Fibroblast of lung (primary cell): ENCODE results near the gene DNAH5. TPM values are rescaled to one million over a fixed set of nuclear protein-coding genes. Genes with fewer than 3 reads are reported as not detected.

ENCODE experiments used
- DNase-seq, 2 donors: peaks; one replicate each; pipeline versions ENCODE4 v3.0.0 to v3.0.0-alpha.2; 2010; ENCODE audit warnings: low read depth in 2 of 2
- H2AFZ ChIP-seq: 2 replicates; pipeline ENCODE4 v1.5.1; 2012; ENCODE audit warnings: low read length, control low read depth, inconsistent platforms
- H3K27ac ChIP-seq: 2 replicates; pipeline ENCODE4 v1.5.1; 2011; ENCODE audit warnings: low read length, control low read depth; ENCODE audit not compliant: insufficient read depth
- H3K27me3 ChIP-seq: 2 replicates; pipeline ENCODE4 v1.5.1; 2011; ENCODE audit warnings: mild to moderate bottlenecking, low read length; ENCODE audit not compliant: control insufficient read depth, insufficient read depth
- H3K36me3 ChIP-seq: 2 replicates; pipeline ENCODE4 v1.5.1; 2011; ENCODE audit warnings: low read length; ENCODE audit not compliant: control insufficient read depth, insufficient read depth
- H3K4me1 ChIP-seq: 2 replicates; pipeline ENCODE4 v1.5.1; 2011; ENCODE audit warnings: low read length; ENCODE audit not compliant: control insufficient read depth, insufficient read depth; ENCODE audit errors: extremely low read depth
- H3K4me2 ChIP-seq: 2 replicates; pipeline ENCODE4 v1.5.1; 2011; ENCODE audit warnings: low read length, control low read depth; ENCODE audit not compliant: insufficient read depth; ENCODE audit errors: extremely low read depth
- H3K4me3 ChIP-seq, 4 experiments: fragments of 200-600 bp in 1 of 4; sonication (generic) in 1 of 4; replicated peaks in 1 of 4; 2 replicates each; pipeline ENCODE4 v1.5.1; 2011 to 2016; ENCODE audit warnings: low read length in 4 of 4, low read depth in 3 of 4, mild to moderate bottlenecking in 3 of 4, control low read depth in 2 of 4, inconsistent platforms in 1 of 4, mixed read lengths in 1 of 4; ENCODE audit not compliant: insufficient read depth in 1 of 4; ENCODE audit errors: control extremely low read depth in 1 of 4
- H3K79me2 ChIP-seq: 2 replicates; pipeline ENCODE4 v1.5.1; 2012; ENCODE audit warnings: mild to moderate bottlenecking, low read length, inconsistent platforms; ENCODE audit not compliant: control insufficient read depth, insufficient read depth
- H3K9ac ChIP-seq: 2 replicates; pipeline ENCODE4 v1.5.1; 2011; ENCODE audit warnings: mild to moderate bottlenecking, low read length, control low read depth; ENCODE audit not compliant: insufficient read depth
- H3K9me3 ChIP-seq: 2 replicates; pipeline ENCODE4 v1.5.1; 2012; ENCODE audit warnings: low read depth, low read length; ENCODE audit not compliant: control insufficient read depth, insufficient read depth
- H4K20me1 ChIP-seq: 2 replicates; pipeline ENCODE4 v1.5.1; 2011; ENCODE audit warnings: low read length; ENCODE audit not compliant: control insufficient read depth, insufficient read depth; ENCODE audit errors: extremely low read depth
- EZH2 ChIP-seq: IDR thresholded peaks from 2 replicates; pipeline ENCODE4 v1.5.1; 2012; ENCODE audit warnings: low read length, control low read depth, mild to moderate bottlenecking; ENCODE audit errors: missing control alignments
- polyA plus RNA-seq, 2 donors: library from polyadenylated mRNA; depleted of rRNA in 1 of 2; stranded (reverse) in 1 of 2; unstranded in 1 of 2; fragments of >200 nt; gene quantifications; 2 replicates each; pipeline ENCODE4 v1.2.1, GENCODE V29; 2011 to 2012; ENCODE audit warnings: missing spikeins in 1 of 2
- total RNA-seq: library from RNA; depleted of rRNA; stranded (reverse); fragments of >200 nt; gene quantifications from 2 replicates; pipeline ENCODE4 v1.2.1, GENCODE V29; 2014
- TF ChIP-seq, protein P1 (sequence below), 2 donors: IDR thresholded peaks in 1 of 2; conservative IDR thresholded peaks in 1 of 2; 1 replicate in 1 of 2; 2 replicates in 1 of 2; pipeline ENCODE4 v1.5.1; 2011 to 2012; ENCODE audit warnings: low read length in 2 of 2, control low read depth in 1 of 2, inconsistent platforms in 1 of 2, low read depth in 1 of 2, mild to moderate bottlenecking in 1 of 2

The DNAH5 gene
- total and polyA plus RNA-seq, 2 donors (not counting 1 experiment from before 2014, with no cell fraction given): 2.1 to 3.1 TPM

DNA sequence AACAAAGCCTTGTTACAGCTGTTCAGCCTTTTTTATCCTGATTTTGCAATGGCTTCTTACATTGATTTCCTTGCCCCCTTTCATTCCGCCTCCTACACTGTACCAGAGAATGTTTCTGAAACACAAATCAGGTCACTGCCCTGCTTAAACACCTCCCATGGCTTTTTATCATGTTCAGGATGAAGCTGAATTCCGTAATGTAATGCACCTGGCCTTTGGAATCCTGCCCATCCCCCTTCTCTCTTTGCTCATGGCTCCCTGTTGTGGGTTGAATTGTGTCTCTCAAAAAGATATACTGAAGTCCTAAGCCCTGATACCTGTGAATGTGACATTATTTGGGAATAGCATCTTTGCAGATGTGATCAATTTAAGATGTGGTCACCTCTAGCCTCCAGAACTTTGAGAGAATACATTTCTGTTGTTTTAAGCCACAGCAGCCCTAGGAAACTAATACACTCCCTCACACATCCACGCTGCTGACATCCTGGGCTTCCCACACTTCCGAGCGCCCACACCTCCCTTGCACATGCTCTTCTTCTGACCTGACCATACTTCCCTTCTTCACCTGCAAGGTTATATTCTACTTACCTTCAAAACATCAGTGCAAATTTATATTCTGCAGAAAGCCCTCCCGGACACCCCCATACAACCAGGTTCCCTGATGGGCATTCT is 101.2 kb downstream of the DNAH5 start:
- no peaks in the 10 kb centered on the region for H3K9me3 ChIP-seq
- no peaks in the 10 kb centered on the region for H3K36me3 ChIP-seq
- no peak for DNase-seq
- H2AFZ ChIP-seq: no peak overlapping the region
- H4K20me1 ChIP-seq: no peaks in the 10 kb centered on the region
- H3K4me3 ChIP-seq: no peak overlapping the region
- H3K79me2 ChIP-seq: no peaks in the 10 kb centered on the region
- TF ChIP-seq, protein P1, sequence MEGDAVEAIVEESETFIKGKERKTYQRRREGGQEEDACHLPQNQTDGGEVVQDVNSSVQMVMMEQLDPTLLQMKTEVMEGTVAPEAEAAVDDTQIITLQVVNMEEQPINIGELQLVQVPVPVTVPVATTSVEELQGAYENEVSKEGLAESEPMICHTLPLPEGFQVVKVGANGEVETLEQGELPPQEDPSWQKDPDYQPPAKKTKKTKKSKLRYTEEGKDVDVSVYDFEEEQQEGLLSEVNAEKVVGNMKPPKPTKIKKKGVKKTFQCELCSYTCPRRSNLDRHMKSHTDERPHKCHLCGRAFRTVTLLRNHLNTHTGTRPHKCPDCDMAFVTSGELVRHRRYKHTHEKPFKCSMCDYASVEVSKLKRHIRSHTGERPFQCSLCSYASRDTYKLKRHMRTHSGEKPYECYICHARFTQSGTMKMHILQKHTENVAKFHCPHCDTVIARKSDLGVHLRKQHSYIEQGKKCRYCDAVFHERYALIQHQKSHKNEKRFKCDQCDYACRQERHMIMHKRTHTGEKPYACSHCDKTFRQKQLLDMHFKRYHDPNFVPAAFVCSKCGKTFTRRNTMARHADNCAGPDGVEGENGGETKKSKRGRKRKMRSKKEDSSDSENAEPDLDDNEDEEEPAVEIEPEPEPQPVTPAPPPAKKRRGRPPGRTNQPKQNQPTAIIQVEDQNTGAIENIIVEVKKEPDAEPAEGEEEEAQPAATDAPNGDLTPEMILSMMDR (conservative IDR thresholded peaks at IDR 0.05 in 1 of 2, IDR thresholded peaks at IDR 0.05 in 1 of 2; ENCODE audit: low read depth in 1 of 2, low read length in 2 of 2): no peak
- no peak for TF ChIP-seq EZH2
- H3K9ac ChIP-seq: no peak overlapping the region
- no peak overlapping the region for H3K4me2 ChIP-seq
- H3K27ac ChIP-seq: no peak overlapping the region
- H3K27me3 ChIP-seq: no peaks in the 10 kb centered on the region
- no peaks in the 10 kb centered on the region for H3K4me1 ChIP-seq

DNA sequence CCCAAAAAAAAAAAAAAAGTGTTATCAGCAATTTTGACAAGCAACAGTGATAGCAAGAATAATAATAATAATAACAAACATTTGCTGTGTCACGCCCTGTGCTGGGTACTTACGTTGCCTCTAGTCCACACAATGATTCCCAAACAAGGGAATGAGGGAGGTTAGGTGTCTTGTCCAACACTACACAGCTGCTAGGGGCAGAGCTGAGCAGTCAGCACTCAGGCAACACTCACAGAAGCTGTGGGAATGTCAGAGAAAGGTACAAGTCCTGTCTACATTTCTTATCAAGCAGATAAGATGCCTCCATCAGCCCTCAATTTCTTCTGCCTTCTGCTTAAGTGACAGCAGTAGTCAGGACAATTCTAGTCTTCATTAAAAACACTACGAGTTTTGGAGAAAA is 111.0 kb downstream of the DNAH5 start:
- Histone ChIP-seq H3K4me3 (no peak overlapping the region), H2AFZ (no peak overlapping the region), H3K27me3 (no peaks in the 10 kb centered on the region), H3K36me3 (no peaks in the 10 kb centered on the region), H3K4me2 (no peak overlapping the region), H3K79me2 (no peaks in the 10 kb centered on the region), H4K20me1 (no peaks in the 10 kb centered on the region), H3K9me3 (no peaks in the 10 kb centered on the region), H3K4me1 (no peaks in the 10 kb centered on the region), H3K27ac (no peak overlapping the region), H3K9ac (no peak overlapping the region)
- no peak for DNase-seq
- TF ChIP-seq, protein P1 (conservative IDR thresholded peaks at IDR 0.05 in 1 of 2, IDR thresholded peaks at IDR 0.05 in 1 of 2; ENCODE audit: low read depth in 1 of 2, low read length in 2 of 2): no peak
- TF ChIP-seq EZH2: no peak

DNA sequence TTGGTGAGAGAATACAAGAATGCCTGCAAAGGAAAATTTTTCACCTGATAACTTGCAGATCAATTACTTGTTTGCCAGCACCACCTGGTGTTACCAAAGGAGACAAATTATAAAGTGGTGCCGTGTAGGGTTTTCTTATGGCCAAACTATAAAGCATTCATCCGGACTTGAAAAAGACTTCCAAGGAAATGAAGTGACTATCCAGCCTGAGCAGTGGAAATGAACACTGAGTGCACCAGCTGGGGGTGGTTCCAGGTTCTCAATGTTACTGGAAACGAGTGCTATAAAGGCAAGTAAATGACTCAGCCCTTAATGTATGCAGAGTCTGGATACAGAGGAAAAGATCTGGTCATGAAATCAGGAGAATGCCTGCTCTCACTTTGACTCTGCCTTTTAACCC is 113.1 kb downstream of the DNAH5 start:
- no peak for TF ChIP-seq EZH2
- TF ChIP-seq, protein P1 (conservative IDR thresholded peaks at IDR 0.05 in 1 of 2, IDR thresholded peaks at IDR 0.05 in 1 of 2; ENCODE audit: low read depth in 1 of 2, low read length in 2 of 2): no peak
- Histone ChIP-seq H3K9me3 (no peaks in the 10 kb centered on the region), H4K20me1 (no peaks in the 10 kb centered on the region), H2AFZ (no peak overlapping the region), H3K4me3 (no peak overlapping the region), H3K4me2 (no peak overlapping the region), H3K79me2 (no peaks in the 10 kb centered on the region), H3K36me3 (no peaks in the 10 kb centered on the region), H3K4me1 (no peaks in the 10 kb centered on the region), H3K27ac (no peak overlapping the region), H3K27me3 (no peaks in the 10 kb centered on the region), H3K9ac (no peak overlapping the region)
- DNase-seq: peak in 1 of 2 donors; percentile 47
